Panc1 (cell line): ENCODE measurements around the gene EPOP. TPM values are rescaled to one million over a fixed set of nuclear protein-coding genes. Genes with fewer than 3 reads are reported as not detected.

Experiments used
- ATAC-seq: fragments of 200-7000 bp; cut with Tn5 transposase; 2 replicates; pipeline ENCODE4 v1.9.1; 2020; ENCODE audit warnings: mild to moderate bottlenecking, moderate library complexity
- BruUV-seq: library from RNA; stranded (reverse); fragments of 400-500 nt; replicated peaks from 2 replicates; lab custom pipeline; 2021; lab: Mats Ljungman, UMichigan
- CTCF ChIA-PET: fragments of 300-600 bp; sonication (Branson Sonifier 250); formaldehyde crosslinking; loops from one replicate; lab custom pipeline; 2022; ENCODE audit warnings: antibody characterized with exemption; lab: Charles Lee
- POLR2A ChIA-PET: fragments of 300-600 bp; sonication (Branson Sonifier 250); formaldehyde crosslinking; loops from one replicate; lab custom pipeline; 2022; ENCODE audit warnings: antibody characterized with exemption; lab: Charles Lee
- DNase-seq: peaks from one replicate; pipeline ENCODE4 v3.0.0-alpha.2; 2010; ENCODE audit warnings: low read depth, low spot score
- H3K27ac ChIP-seq: 2 replicates; pipeline ENCODE4 v1.5.1; 2011; ENCODE audit warnings: mild to moderate bottlenecking, low read length, inconsistent platforms
- H3K27me3 ChIP-seq: fragments of 200-500 bp; sonication (Bioruptor generic); 2 replicates; pipeline ENCODE4 v1.6.0; 2014; ENCODE audit warnings: low read length, inconsistent platforms; ENCODE audit not compliant: control insufficient read depth, insufficient read depth
- H3K36me3 ChIP-seq: fragments of 200-500 bp; sonication (Bioruptor generic); 2 replicates; pipeline ENCODE4 v1.5.1; 2014; ENCODE audit warnings: inconsistent platforms, mild to moderate bottlenecking, low read length, moderate library complexity; ENCODE audit not compliant: control insufficient read depth, insufficient read depth
- H3K4me1 ChIP-seq: 2 replicates; pipeline ENCODE4 v1.5.1; 2011; ENCODE audit warnings: inconsistent platforms, mild to moderate bottlenecking, low read length, moderate library complexity; ENCODE audit not compliant: control insufficient read depth, insufficient read depth
- H3K4me3 ChIP-seq, 2 experiments: 2 replicates each; pipeline ENCODE4 v1.5.1; 2011 to 2012; ENCODE audit warnings: low read depth in 2 of 2, low read length in 2 of 2, mild to moderate bottlenecking in 2 of 2, inconsistent platforms in 1 of 2, moderate library complexity in 1 of 2
- H3K9me3 ChIP-seq: fragments of 200-500 bp; sonication (Bioruptor generic); 2 replicates; pipeline ENCODE4 v1.5.1; 2014; ENCODE audit warnings: low read depth, mild to moderate bottlenecking, inconsistent platforms, low read length, moderate library complexity; ENCODE audit not compliant: control insufficient read depth, insufficient read depth
- CTCF ChIP-seq: fragments of 450-650 bp; IDR thresholded peaks from 2 replicates; pipeline ENCODE4 v1.5.1; 2017; ENCODE audit warnings: mild to moderate bottlenecking
- POLR2AphosphoS5 ChIP-seq: IDR thresholded peaks from 2 replicates; pipeline ENCODE4 v1.6.1; 2012; ENCODE audit warnings: mild to moderate bottlenecking, low read depth, low read length, moderate library complexity
- REST ChIP-seq, 2 experiments: IDR thresholded peaks; 2 replicates each; pipeline ENCODE4 v1.6.1; 2011 to 2012; ENCODE audit warnings: low read depth in 2 of 2, control low read depth in 1 of 2, low read length in 1 of 2, mild to moderate bottlenecking in 1 of 2, moderate library complexity in 1 of 2; ENCODE audit not compliant: insufficient read depth in 1 of 2
- SIN3A ChIP-seq: IDR thresholded peaks from 2 replicates; pipeline ENCODE4 v1.6.1; 2012; ENCODE audit warnings: low read depth, mild to moderate bottlenecking, low read length, moderate library complexity, borderline replicate concordance; ENCODE audit not compliant: insufficient read depth
- TCF7L2 ChIP-seq: IDR thresholded peaks from 2 replicates; pipeline ENCODE4 v1.6.1; 2011; ENCODE audit warnings: mild to moderate bottlenecking, low read depth, low read length, inconsistent platforms
- in situ Hi-C: cut with HindIII; loops from 2 replicates; pipeline ENCODE4 v1.10.0; 2016; ENCODE audit warnings: low sequenced_read_pairs, low pct_unique_long_range_greater_than_20kb
- intact Hi-C: fragments of 100-400 bp; cut with micrococcal nuclease; formaldehyde crosslinking; loops from one replicate; pipeline ENCODE4 v1.10.0; 2022; ENCODE audit not compliant: unreplicated experiment
- total RNA-seq: library from RNA; stranded (reverse); gene quantifications from one replicate; pipeline ENCODE4 v1.2.1, GENCODE V29; 2021; ENCODE audit not compliant: unreplicated experiment

Gene EPOP
- total RNA-seq, 1 experiment from 2014 or later, result 19.9 TPM

GRCh38 chr17:38716368-38717005 is 41.7 kb upstream of the EPOP start:
- intact Hi-C loops, result no loop called here
- no TSS peak for BruUV-seq
- no peak overlapping the region for H3K4me3 ChIP-seq
- H3K36me3 ChIP-seq, result no peaks in the 10 kb centered on the region
- no peaks in the 10 kb centered on the region for H3K27me3 ChIP-seq
- in situ Hi-C loops, result no loop called here
- no peak for ATAC-seq
- H3K4me1 ChIP-seq, result no peaks in the 10 kb centered on the region
- ChIA-PET POLR2A (interaction anchor here (0.6 kb wide), 1 partner anchor 258 kb away, joined by 9 read pairs; no protein-coding TSS in a partner anchor), CTCF (no interaction called here)
- no peak for TF ChIP-seq POLR2AphosphoS5
- TF ChIP-seq TCF7L2, result no peak
- TF ChIP-seq SIN3A, result no peak
- no peak for TF ChIP-seq CTCF
- TF ChIP-seq REST (IDR thresholded peaks at IDR 0.05; ENCODE audit: insufficient read depth in 1 of 2, low read depth in 2 of 2, low read length in 1 of 2), result no peak
- no peak for DNase-seq
- no peak overlapping the region for H3K27ac ChIP-seq
- no peaks in the 10 kb centered on the region for H3K9me3 ChIP-seq

GRCh38 chr17:38715216-38715943 is 40.6 kb upstream of the EPOP start:
- Histone ChIP-seq H3K9me3 (no peaks in the 10 kb centered on the region), H3K36me3 (no peaks in the 10 kb centered on the region), H3K4me1 (no peaks in the 10 kb centered on the region), H3K27me3 (no peaks in the 10 kb centered on the region), H3K27ac (no peak overlapping the region), H3K4me3 (no peak overlapping the region)
- DNase-seq, result no peak
- in situ Hi-C loops (no loop called here), intact Hi-C loops (no loop called here)
- ChIA-PET CTCF (no interaction called here), POLR2A (no interaction called here)
- no TSS peak for BruUV-seq
- TF ChIP-seq REST (IDR thresholded peaks at IDR 0.05; ENCODE audit: insufficient read depth in 1 of 2, low read depth in 2 of 2, low read length in 1 of 2) (no peak), SIN3A (no peak), TCF7L2 (no peak), CTCF (no peak), POLR2AphosphoS5 (no peak)
- no peak for ATAC-seq
